GM12878 (cell line): ENCODE results near the gene PIK3C3. TPM values are rescaled to one million over a fixed set of nuclear protein-coding genes. Genes with fewer than 3 reads are reported as not detected.

ENCODE experiments used
- ATAC-seq: fragments of 200-7000 bp; cut with Tn5 transposase; 3 replicates; pipeline ENCODE4 v1.9.1; 2020; ENCODE audit warnings: mild to moderate bottlenecking, moderate library complexity
- BruUV-seq: library from RNA; stranded (reverse); fragments of 400-500 nt; replicated peaks from 2 replicates; lab custom pipeline; 2021; lab: Mats Ljungman, UMichigan
- CTCF ChIA-PET: fragments of 300-600 bp; sonication (Branson Sonifier 250); formaldehyde crosslinking; extraction: SDS; loops from one replicate; lab custom pipeline; 2021; ENCODE audit warnings: inconsistent platforms; lab: Yijun Ruan, JAX
- POLR2A ChIA-PET: fragments of 350-600 bp; formaldehyde crosslinking; extraction: SDS; loops from one replicate; lab custom pipeline; 2021; ENCODE audit warnings: inconsistent platforms; lab: Charles Lee
- RAD21 ChIA-PET: fragments of 300-600 bp; sonication (Branson Sonifier 250); formaldehyde crosslinking; loops from one replicate; lab custom pipeline; 2023; ENCODE audit warnings: antibody characterized with exemption; ENCODE audit not compliant: unreplicated experiment; lab: Charles Lee
- SMC1A ChIA-PET: fragments of 300-600 bp; sonication (Branson Sonifier 250); formaldehyde crosslinking; loops from one replicate; lab custom pipeline; 2023; ENCODE audit not compliant: unreplicated experiment, uncharacterized antibody; lab: Charles Lee
- DNase-seq: peaks from one replicate; pipeline ENCODE4 v3.0.0-alpha.2; 2011; ENCODE audit warnings: low read depth, low spot score
- FAIRE-seq: peaks from 3 replicates; lab custom pipeline; 2011; peaks lifted over from hg19 to GRCh38; lab: Jason Lieb, UNC
- H2AFZ ChIP-seq: 2 replicates; pipeline ENCODE4 v1.6.0; 2011; ENCODE audit warnings: low read depth, low read length, control low read depth; ENCODE audit not compliant: control insufficient read depth
- H3K27ac ChIP-seq: 2 replicates; pipeline ENCODE4 v1.5.1; 2011; ENCODE audit warnings: control low read depth; ENCODE audit not compliant: control insufficient read depth, insufficient read depth
- H3K27me3 ChIP-seq, 2 experiments: replicated peaks in 1 of 2; 2 replicates each; pipeline versions ENCODE4 v1.6.0 to v1.6.1; 2011; ENCODE audit warnings: low read length in 1 of 2; ENCODE audit not compliant: control insufficient read depth in 2 of 2, insufficient read depth in 2 of 2
- H3K36me3 ChIP-seq, 2 experiments: 2 replicates each; pipeline ENCODE4 v1.5.1; 2011; ENCODE audit warnings: low read length in 1 of 2; ENCODE audit not compliant: control insufficient read depth in 2 of 2, insufficient read depth in 2 of 2
- H3K4me1 ChIP-seq: 2 replicates; pipeline ENCODE4 v1.6.1; 2011; ENCODE audit warnings: mild to moderate bottlenecking, low read length, moderate library complexity, mixed read lengths; ENCODE audit not compliant: control insufficient read depth, insufficient read depth
- H3K4me2 ChIP-seq: 2 replicates; pipeline ENCODE4 v1.6.0; 2011; ENCODE audit warnings: control low read depth; ENCODE audit not compliant: control insufficient read depth, insufficient read depth
- H3K4me3 ChIP-seq: fragments of 200-600 bp; sonication (generic); 2 replicates; pipeline ENCODE4 v1.5.1; 2016
- H3K79me2 ChIP-seq: 2 replicates; pipeline ENCODE4 v1.6.0; 2011; ENCODE audit warnings: low read length; ENCODE audit not compliant: control insufficient read depth, insufficient read depth
- H3K9ac ChIP-seq: 2 replicates; pipeline ENCODE4 v1.8.0; 2011; ENCODE audit warnings: low read length, control low read depth, mixed read lengths; ENCODE audit not compliant: control insufficient read depth, insufficient read depth
- H3K9me3 ChIP-seq: replicated peaks from 3 replicates; pipeline ENCODE4 v1.5.1; 2011; ENCODE audit warnings: mild to moderate bottlenecking, low read length; ENCODE audit not compliant: control insufficient read depth, insufficient read depth
- H4K20me1 ChIP-seq: 2 replicates; pipeline ENCODE4 v1.6.0; 2011; ENCODE audit not compliant: control insufficient read depth, insufficient read depth
- RAD21 ChIP-seq: IDR thresholded peaks from 2 replicates; pipeline ENCODE4 v1.6.1; 2011; ENCODE audit warnings: mild to moderate bottlenecking, low read depth, low read length, moderate library complexity; ENCODE audit not compliant: insufficient read depth
- RUNX3 ChIP-seq: IDR thresholded peaks from 2 replicates; pipeline ENCODE4 v1.6.1; 2012; ENCODE audit warnings: low read length, inconsistent platforms
- SMC3 ChIP-seq: IDR thresholded peaks from 2 replicates; pipeline ENCODE4 v1.6.1; 2011; ENCODE audit warnings: low read length, improper control_type of control experiment, borderline replicate concordance
- WGBS: methylation state at CpG from one replicate; pipeline ENCODE4 v1.1.6; 2016; ENCODE audit warnings: low lambda C conversion rate; ENCODE audit not compliant: insufficient replicate concordance, insufficient coverage; ENCODE audit errors: missing lambda C conversion rate; 5-methylcytosine and 5-hydroxymethylcytosine counted together
- in situ Hi-C: fragments of 300-500 bp; cut with MboI; formaldehyde crosslinking; loops from 9 replicates; pipeline ENCODE4 v1.14.3; 2018; ENCODE audit warnings: mixed read lengths
- intact Hi-C: fragments of 100-400 bp; cut with micrococcal nuclease; formaldehyde crosslinking; loops from one replicate; pipeline ENCODE4 v1.14.2; 2022; ENCODE audit not compliant: unreplicated experiment
- polyA plus RNA-seq, 11 experiments: library from polyadenylated mRNA; depleted of rRNA in 4 of 11; unstranded in 6 of 11; stranded (reverse) in 5 of 11; fragments of >200 nt; fragmentation: Nextera tagmentation in 4 of 11; fragmentation: Illumina TruSeq in 1 of 11; extraction: Ambion mirVana in 4 of 11; extraction: Trizol in 1 of 11; gene quantifications; 1 replicate in 1 of 11; 2 replicates in 10 of 11; pipeline versions ENCODE4 v1.2.1 to v1.2.3, GENCODE V29; 2011 to 2016; ENCODE audit warnings: inconsistent platforms in 2 of 11, missing spikeins in 2 of 11, low read depth in 1 of 11
- total RNA-seq, 4 experiments: library from RNA; depleted of rRNA in 3 of 4; stranded (reverse); fragments of >200 nt in 3 of 4; fragmentation: Illumina TruSeq in 1 of 4; extraction: Trizol in 1 of 4; gene quantifications; 2 replicates each; pipeline versions ENCODE4 v1.2.1 to v1.2.3, GENCODE V29; 2013 to 2021
- TF ChIP-seq, protein P1 (sequence below): IDR thresholded peaks from 2 replicates; pipeline ENCODE4 v1.6.1; 2011; ENCODE audit warnings: borderline replicate concordance, low read depth, mild to moderate bottlenecking, moderate library complexity, low read length; ENCODE audit not compliant: insufficient read depth, poor library complexity, severe bottlenecking
- TF ChIP-seq, protein P2 (sequence below), 3 experiments: IDR thresholded peaks in 2 of 3; conservative IDR thresholded peaks in 1 of 3; 2 replicates each; pipeline ENCODE4 v1.5.1; 2011; ENCODE audit warnings: low read depth in 3 of 3, low read length in 3 of 3, mild to moderate bottlenecking in 3 of 3, control low read depth in 2 of 3, moderate library complexity in 2 of 3, inconsistent platforms in 1 of 3, mixed read lengths in 1 of 3; ENCODE audit not compliant: control insufficient read depth in 2 of 3, insufficient read depth in 1 of 3; ENCODE audit errors: extremely low read depth in 1 of 3

The PIK3C3 gene
- total and polyA plus RNA-seq, 10 of the 15 experiments (the other 5 are each of a cell fraction or from before 2014, with no cell fraction given) = 14.4 to 131 (median 32.4) TPM

DNA sequence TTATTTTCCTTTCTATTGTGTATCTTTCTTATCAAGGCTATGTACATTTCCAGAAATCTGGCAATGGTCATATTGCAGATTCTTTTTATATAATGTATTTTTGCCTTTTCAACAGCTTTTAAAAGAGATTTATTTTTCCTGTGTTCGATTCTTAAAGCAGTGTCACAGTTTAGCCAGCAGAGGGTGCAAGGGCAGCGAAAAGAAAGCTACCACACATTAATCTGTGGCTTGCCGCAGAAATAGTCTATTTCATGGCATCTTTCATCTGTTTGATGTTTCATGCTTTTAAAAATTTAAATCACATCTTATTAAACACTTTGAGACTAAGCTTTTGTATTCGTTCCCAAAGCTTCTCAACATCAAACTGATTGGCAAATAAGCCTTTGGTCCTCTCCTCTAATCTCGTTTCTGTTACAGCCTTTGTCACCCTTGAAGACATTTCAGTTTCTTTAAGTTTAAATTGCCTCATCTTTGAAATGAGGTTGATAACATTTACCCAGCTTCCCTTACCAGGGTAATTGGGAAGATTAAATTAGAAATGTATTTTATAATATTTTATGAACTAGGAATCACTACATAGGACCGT, 73.3 kb downstream of the PIK3C3 start:
- SMC1A ChIA-PET = interaction anchor here (0.6 to 4.2 kb wide), 24 partner anchors 9 to 160 kb away, joined by 3 to 15 read pairs (median 4); partner anchors contain the start of gene PIK3C3
- FAIRE-seq (peak; percentile 82), DNase-seq (no peak), ATAC-seq (0 out of 3 replicates have a peak, but pooled peaks have one; percentile 22)
- 75% methylated on average over 6 of the region's 6 CpGs for WGBS
- no peak overlapping the region for H3K4me3 ChIP-seq
- POLR2A ChIA-PET = no interaction called here
- intact Hi-C loops = loop anchor here (5.0 to 10.0 kb wide), 2 partner anchors 71 to 156 kb away; partner anchors contain the start of gene PIK3C3
- no peaks in the 10 kb centered on the region for H3K9me3 ChIP-seq
- H3K27me3 ChIP-seq = no peaks in the 10 kb centered on the region
- peaks cover 33% of the 10 kb centered on the region for H3K4me1 ChIP-seq
- H3K79me2 ChIP-seq = no peaks in the 10 kb centered on the region; the same call in 1 of the 2 replicates
- no peak overlapping the region for H3K9ac ChIP-seq
- H3K4me2 ChIP-seq = no peak overlapping the region
- TF ChIP-seq RUNX3 = peak; percentile 59
- peak; percentile 18; the same call in 1 of the 2 replicates for TF ChIP-seq SMC3
- TF ChIP-seq, protein P1, sequence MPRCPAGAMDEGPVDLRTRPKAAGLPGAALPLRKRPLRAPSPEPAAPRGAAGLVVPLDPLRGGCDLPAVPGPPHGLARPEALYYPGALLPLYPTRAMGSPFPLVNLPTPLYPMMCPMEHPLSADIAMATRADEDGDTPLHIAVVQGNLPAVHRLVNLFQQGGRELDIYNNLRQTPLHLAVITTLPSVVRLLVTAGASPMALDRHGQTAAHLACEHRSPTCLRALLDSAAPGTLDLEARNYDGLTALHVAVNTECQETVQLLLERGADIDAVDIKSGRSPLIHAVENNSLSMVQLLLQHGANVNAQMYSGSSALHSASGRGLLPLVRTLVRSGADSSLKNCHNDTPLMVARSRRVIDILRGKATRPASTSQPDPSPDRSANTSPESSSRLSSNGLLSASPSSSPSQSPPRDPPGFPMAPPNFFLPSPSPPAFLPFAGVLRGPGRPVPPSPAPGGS = no peak
- TF ChIP-seq RAD21 = peak; percentile 40; the same call in 1 of the 2 replicates
- TF ChIP-seq, protein P2, sequence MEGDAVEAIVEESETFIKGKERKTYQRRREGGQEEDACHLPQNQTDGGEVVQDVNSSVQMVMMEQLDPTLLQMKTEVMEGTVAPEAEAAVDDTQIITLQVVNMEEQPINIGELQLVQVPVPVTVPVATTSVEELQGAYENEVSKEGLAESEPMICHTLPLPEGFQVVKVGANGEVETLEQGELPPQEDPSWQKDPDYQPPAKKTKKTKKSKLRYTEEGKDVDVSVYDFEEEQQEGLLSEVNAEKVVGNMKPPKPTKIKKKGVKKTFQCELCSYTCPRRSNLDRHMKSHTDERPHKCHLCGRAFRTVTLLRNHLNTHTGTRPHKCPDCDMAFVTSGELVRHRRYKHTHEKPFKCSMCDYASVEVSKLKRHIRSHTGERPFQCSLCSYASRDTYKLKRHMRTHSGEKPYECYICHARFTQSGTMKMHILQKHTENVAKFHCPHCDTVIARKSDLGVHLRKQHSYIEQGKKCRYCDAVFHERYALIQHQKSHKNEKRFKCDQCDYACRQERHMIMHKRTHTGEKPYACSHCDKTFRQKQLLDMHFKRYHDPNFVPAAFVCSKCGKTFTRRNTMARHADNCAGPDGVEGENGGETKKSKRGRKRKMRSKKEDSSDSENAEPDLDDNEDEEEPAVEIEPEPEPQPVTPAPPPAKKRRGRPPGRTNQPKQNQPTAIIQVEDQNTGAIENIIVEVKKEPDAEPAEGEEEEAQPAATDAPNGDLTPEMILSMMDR (IDR thresholded peaks at IDR 0.05 in 2 of 3, conservative IDR thresholded peaks at IDR 0.05 in 1 of 3; ENCODE audit: control insufficient read depth in 2 of 3, extremely low read depth in 1 of 3, insufficient read depth in 1 of 3, low read depth in 3 of 3, low read length in 3 of 3) = peak; percentile 63 to 77 (median 74)
- TF ChIP-seq, all 136 proteins: peak for 4
- in situ Hi-C loops = no loop called here
- no peak overlapping the region for H2AFZ ChIP-seq
- ChIA-PET RAD21 (interaction anchor here (0.6 to 2.1 kb wide), 10 partner anchors 12 to 92 kb away, joined by 3 to 14 read pairs (median 3); no protein-coding TSS in a partner anchor), CTCF (interaction anchor here (0.6 to 9.8 kb wide), 54 partner anchors 9 to 1243 kb away, joined by 3 to 98 read pairs (median 4); no protein-coding TSS in a partner anchor)
- no peak overlapping the region for H3K27ac ChIP-seq
- H3K36me3 ChIP-seq = peaks cover 0 to 25% of the 10 kb centered on the region in 2 experiments; a peak in 3 of 4 replicates
- H4K20me1 ChIP-seq = no peaks in the 10 kb centered on the region
- BruUV-seq = no TSS peak
